CD4-positive, alpha-beta T cell treated with Interleukin-4 for 4 hours (primary cell): ENCODE data around the gene TAF6.
A peak's percentile ranks its signal among the peaks of the same experiment; 100 is the strongest.

Experiments
- DNase-seq: peaks from one replicate; pipeline ENCODE4 v3.0.0-alpha.2; 2020

The TAF6 gene

DNA sequence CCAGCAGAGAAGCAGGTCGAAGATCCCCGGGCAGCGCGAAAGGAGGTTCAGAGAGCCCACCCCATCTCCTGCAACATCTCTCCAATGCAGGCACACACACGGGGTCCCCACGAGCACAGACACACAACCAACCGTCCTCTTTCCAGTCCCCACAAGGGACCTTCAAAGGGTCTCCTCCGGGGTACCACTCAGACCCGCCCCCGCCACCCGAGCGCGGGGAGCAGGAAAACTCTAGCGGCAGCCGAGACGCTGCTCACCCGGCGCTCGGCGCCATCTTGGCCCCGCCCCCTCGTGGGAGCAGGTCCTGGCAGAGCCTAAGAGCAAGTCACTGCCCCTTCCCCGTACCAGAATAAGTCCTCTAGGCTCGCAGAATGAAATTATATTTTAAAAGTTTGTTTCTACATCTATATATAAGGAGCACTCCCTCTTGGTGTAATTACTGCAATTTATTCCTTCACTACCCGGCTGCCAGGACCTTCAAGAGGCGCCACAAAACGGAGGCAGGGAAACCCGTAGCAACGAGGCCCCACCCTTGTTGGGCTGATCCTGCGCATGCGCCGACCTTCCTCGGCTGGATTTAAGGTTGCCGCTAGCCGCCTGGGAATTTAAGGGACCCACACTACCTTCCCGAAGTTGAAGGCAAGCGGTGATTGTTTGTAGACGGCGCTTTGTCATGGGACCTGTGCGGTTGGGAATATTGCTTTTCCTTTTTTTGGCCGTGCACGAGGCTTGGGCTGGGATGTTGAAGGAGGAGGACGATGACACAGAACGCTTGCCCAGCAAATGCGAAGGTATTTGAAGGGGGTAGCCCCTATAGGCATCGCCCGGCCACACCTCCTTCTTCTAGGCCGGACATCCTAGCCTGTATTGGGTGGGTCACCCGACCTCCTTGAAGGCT, at the start of gene TAF6, which contains the start of gene CNPY4:
TSS of gene TAF6 (minus strand) at position 287 of the 898 bp plus-strand sequence. CDS start 5,149 bp downstream, outside the sequence.
TSS of gene CNPY4 (plus strand) at position 563 of the 898 bp plus-strand sequence. CDS start at position 674, 111 bp downstream.
- DNase-seq, result peak; percentile 96

DNA sequence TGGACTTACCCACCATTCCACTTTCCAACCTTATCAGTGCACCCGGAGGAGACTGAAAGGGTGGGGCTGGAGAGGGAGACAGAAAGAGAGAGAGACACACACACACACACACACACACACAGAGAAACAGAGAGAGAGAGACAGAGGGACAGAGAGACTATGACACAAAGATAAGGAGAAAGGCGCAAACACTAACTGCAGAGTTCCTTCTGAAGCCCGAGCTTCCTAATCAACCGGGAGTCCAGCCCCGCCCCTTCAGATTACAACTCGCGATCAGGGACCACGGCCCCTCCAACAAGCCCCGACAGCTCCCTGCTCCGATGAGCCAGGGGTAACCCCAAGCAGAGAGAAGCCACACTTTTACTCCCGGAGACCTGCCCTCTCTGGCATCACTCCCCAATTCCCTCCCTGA, 48.8 kb upstream of the TAF6 start:
- DNase-seq, result no peak

DNA sequence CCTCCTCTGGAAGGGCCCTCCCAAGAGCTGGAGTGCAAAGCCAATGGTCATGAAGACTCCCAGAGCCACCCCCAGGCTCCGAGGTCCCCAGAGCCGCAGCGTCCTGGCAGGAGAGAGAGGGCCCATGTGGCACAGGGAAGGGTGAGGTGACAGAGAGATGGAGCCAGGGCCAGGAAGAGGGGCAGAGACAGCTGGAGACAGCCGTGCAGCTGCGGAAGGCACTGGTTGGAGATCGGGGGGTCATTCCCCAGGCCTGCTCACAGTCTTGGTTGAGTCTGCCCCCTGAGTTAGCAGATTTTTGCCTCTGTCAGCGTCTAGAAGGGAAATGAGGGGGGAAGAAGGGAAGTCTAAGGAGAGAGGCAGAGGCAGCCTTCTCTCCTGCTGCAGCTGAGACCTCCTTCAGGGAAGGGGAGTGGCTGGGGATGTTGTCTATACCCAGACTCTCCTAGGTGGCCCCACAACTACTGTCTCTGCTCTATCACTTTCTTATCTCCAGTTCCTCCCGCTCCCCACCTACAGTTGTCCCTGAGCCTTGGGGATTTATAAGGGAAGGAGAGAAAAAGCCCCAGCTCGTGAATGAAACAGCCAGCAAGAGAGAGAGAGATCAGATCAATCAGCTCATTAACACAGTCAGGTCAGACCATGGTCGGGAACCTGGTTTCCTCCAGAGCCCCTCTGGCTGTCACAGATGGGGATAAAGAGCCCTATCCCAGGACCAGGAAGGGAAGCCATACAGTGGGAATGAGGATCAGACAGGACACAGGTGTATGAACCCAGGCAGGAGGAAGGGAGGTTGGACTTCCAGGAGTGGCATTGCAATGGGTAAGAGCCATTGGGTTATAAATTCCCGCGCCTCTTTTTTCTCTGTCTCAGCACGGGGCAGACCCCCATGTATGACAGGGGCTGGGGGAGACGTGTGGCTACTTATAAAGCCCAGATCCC, 48.1 kb upstream of the TAF6 start:
- DNase-seq, result no peak

DNA sequence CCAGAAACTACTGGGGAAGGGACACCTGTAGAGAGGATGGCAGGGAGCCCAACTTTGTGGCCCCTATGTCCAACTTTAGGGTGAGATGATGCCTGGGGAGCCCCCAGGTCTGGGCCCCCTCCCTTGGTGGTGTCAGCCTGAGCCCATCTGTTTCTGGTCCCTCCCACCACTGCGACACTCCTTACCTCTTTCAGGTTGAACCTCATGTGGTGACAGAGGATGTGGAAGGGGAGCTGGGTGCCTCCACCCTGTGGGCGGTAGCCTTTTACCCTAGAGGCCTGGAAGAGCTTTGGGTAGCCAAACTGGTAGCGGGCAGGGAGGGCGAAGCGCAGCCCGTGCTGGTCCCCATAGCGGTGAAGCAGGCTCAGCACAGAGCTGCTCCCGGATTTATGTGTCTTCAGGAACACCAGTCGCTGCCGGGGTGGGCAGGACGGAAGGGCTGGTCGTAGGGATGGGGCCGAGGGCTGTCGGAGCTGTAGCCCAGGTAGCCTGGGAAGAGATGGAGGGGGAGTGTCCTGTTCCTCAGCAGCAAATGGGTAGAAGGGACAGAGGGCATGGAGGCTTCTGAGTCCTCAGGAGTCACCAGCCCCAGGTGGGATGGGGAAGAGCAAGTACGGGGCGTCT, 47.3 kb upstream of the TAF6 start:
- DNase-seq, result peak; percentile 42

DNA sequence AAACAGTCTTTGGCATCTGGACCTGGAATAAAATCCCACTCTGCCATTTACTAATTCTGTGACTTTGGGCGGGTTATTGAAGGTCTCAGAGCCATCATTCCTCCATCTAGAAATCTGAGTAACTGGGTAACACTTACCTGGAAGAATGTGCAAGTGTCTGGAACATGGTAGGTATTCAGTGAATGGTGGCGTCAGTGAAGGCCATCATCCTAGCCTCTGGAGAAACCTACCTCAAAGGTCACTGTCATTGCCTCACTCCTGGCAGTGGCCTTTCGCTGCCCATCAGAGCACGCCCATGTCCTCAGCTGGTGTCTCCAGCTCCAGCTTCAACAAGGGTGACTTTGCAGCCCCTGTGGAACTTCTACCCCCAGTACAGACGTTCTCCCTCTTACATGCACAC, 44.7 kb upstream of the TAF6 start:
- no peak for DNase-seq

DNA sequence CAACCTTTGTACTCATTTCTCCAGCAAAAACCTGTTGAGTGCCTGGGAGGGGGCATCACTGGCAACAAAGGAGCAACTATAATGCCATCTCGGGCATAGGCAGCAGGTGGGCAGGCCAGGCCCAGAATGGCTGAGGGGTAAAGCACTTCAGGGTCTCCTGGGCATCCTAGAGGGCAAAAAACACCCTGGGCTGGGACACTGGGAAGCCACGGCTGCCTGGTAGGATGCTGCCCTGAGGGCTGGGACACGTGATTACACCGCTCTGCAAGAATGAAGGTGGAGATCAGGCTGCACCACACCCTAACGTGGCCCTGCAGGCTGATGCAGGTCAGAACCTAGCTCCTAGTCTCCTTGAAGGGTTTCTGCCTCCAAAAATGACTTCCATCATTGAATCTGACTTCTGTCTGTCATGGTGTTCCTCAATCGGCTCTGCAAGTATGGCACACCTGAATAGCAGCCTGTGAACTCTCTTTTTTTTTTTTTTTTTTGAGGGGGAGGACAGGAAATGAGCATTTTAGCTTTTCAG, 43.9 kb upstream of the TAF6 start:
- DNase-seq, result no peak

DNA sequence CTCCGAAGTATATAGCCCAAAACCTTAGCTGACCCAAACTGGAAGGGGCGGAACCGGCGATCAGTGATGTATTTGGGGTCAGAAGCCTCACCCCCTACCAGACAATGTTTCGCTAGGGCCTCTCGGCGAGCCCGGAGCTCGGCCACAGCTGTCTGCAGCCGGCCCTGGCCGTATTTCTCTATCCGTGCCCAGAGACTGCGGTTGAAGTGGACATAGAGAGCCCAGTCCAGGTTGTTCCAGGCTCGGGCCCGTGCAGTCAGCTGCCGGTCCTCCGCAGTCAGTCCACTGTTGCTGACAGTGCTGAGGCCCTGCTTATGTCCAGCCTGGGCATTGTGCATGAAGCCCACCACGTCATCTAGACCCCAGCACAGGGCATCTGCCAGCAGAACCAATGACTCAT, 40.9 kb upstream of the TAF6 start:
- DNase-seq, result no peak

DNA sequence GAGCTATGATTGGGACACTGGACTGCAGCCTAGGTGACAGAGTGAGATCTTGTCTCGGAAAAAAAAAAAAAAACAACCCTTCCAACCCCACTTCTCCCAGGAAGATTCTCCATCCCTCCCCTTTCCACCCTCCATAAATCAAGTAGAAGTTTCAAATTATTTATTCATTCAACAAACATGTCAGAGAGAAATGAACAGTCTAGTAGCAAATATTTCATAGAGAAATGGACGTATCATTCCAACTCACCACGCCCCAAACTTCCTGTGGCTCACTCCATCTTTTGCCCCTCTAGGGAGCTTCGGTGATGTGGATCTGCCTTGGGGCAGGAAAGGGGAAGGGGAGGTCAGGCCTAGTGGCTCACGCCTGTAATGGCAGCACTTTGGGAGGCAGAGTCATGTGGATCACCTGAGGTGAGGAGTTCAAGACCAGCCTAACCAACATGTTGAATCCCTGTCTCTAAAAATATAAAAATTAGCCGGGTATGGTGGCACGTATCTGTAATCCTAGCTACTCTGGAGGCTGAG, 40.0 kb upstream of the TAF6 start:
- no peak for DNase-seq

DNA sequence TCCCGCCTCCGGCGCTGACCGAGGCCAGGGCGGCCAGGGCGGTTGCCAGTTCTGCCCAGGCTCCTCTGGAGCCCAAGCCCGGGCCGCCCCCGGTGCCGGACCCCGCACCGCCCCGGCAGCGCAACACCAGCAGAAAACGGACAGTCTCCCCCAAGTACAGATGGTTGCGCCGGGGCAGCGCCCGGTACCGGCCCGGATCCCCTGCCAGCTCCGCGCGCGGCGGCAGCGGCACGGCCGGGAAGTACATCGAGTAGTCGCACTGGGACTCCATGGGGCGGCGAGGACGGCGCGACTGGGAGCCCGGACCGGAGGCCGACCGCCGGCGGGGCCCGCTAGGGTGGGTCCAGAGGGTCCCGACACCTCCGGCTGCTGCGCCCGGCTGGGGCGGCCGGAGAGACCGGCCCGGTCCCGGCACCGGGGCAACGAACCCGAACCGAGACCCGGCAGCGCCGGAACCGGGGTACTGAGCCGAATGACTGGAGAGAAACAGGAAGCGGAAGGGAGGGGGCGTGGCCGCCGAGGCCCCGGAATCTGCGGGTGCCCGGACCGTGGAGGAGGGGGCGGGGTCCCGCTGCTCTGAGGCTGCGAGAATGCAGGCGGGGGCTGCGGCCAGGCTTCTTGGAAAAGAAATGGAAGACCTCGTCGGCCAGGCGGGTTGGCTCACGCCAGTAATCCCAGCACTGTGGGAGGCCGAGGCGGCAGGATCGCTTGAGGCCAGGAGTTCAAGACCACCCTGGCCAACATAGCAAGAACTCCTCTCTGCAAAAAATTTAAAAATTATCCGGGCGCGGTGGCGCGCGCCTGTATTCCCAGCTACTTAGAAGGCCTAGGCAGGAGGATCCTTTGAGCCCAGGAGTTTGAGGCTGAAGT, 39.3 kb upstream of the TAF6 start, which contains the start of gene TRAPPC14:
TSS of gene TRAPPC14 (minus strand) at position 495 of the 870 bp plus-strand sequence. CDS start at position 271, 224 bp downstream.
- DNase-seq, result peak; percentile 80

DNA sequence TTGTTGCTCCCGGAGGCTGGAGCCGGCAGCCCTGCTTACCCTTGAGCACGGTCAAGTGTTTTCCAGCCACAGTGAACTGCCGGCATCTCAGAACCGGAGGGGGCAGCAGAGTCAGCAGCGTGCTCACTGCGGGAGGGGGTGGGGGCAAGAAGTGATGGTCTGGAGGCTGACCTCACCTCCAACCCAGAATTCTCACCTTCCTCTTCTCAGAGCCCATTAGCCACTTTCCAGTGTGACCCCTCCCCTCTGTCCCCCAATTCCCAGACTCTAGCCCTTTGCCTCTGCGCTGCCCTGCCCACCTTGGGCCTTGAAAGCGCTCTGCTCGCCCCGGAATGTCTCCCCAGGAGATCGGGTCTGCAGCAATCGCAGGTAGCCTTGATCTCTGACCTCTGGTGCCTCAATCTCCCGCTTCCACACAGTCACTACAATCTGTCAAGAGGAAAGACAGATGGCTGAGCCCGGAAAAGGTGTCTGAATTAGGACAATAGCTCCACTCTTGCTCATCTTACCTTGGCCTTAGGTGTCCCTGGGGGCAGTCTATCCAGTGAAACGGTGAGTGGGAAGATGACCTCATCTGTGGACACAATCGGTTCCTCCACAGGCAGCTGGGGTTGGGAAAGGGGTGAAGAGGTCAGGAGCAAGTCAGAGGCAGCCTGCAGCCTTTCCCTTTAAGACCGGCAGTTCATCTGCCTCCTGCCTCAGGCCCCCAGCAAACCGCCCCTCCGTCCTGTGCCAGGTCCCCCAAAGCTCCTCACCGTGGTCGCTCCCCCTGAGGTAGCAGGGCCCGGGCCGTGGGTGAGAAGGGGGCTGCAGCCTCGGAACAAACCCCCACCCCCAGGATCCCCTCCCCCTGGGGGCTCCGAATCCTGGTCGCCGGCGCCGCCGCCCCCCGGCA, 38.4 kb upstream of the TAF6 start:
- no peak for DNase-seq

DNA sequence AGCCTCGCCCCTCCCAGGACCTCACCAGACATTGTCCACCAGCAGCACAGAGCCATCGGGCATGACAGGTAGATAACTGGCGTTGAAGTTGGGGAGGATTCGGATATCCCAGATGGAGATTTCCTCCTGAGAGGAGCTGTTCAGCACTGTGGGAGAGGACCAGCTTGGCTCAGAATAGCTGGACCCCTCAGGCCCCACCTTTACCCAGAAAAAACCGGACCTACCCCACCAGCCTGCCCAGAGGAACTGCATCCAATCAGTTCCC, 37.8 kb upstream of the TAF6 start:
- no peak for DNase-seq

DNA sequence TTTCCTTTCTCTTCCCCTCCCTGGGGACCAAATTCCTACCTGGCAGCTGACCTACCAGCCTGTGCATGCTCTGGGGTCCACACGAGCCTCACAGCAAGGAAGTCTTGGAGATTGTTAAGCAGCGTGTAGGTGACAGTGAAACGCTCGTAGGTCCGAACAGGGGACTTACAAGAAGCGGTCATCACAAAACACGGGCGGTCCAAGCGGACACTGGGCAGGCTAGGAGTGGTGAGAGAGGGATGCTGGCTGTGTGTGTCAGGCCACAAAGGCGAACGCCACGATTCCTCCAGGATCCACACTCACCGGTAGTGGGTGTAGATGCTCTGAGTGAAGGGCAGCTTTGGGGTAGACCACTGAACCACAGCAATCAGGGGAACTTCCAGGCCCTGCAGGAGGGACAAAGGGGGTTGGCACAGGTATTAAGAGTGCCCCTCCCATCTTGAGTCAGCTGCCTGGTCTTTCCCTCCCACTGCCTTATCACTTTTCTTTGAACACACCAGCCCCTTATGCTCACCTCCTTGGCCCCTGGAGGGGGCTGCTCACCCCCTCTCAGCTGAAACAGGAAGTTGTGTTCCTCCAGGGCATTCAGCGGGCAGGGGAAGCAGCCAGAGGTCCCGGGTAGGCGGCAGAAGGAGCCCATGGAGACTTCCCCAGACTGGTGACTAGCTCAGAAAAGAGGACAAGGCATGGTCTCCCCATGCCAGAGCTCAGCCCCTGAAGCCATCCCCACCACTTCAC, 37.3 kb upstream of the TAF6 start:
- peak; percentile 35 for DNase-seq

DNA sequence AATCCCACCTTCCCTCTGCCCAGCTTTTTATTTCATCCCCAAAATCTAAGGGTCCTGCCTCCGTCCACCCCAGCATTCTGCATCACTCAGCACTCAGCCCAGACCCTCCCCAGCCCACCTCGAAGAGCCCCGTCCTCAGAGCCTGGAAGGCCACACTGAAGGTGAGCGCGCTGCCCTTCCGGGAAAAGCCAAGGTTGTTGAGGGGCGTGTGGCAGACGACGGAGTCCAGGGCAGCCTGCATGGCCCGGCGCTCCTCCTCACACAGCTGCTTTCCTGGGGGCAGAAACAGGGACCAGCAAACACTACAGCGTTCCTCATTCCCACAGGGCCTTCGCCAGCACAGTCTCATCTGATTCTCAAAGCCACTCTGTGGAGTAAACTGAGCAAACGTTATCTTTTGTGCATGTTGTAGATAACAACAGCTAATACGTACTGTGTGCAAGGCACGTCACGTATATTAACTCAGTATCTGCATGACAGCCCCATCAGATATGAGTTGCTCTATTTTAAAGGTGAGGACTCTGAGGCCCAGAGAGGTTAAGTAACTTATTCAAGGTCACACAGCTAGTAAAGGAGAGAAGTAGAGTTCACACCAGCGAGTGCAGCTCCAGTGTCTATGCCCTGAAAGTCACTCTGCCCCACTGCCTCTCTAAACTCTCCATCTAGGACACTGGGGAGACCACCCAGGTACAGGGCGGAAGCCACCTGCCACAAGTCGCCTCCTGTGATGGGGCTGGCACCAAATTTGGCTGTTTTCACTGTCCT, 36.6 kb upstream of the TAF6 start:
- DNase-seq, result no peak

DNA sequence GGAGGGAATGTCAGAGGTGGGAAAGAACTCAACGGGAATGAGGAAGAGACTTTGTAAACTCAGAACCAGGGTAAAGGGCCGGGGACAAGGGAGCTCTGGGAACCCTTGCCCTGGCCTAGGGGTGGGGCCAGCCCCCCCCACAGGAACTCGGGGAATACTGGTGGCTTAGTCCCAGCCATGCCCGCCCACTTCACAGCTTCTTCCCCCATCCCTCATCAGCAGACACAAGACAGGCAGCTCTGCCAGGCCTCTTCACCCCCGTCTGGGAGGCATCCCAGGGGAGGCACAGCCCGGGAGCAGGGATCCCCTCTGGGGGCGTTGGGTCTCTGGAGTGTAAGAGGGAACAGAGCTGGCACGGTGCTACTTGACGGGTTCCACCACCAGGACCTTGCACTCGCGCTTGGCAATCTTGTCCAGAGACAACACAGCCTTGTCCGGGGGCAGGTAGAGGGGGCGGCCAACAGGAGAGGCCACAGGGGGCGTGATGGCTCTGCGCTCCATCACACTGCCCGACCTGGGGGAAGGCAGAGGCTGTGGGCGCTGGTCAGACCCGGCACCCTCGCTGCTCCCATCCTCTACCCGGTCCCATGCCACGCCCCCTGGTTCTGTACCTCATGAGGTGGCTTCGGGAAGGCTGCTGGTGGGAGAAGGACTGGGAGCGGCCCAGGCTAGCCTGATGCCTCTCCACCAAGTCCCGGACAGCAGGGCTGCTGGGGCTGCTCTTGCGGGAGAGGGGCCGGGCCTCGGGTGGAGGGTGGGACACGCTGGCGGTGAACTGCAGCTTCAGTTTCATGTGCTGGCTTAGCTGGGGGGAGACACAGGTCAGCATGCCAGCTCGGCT, 35.7 kb upstream of the TAF6 start:
- DNase-seq, result no peak

DNA sequence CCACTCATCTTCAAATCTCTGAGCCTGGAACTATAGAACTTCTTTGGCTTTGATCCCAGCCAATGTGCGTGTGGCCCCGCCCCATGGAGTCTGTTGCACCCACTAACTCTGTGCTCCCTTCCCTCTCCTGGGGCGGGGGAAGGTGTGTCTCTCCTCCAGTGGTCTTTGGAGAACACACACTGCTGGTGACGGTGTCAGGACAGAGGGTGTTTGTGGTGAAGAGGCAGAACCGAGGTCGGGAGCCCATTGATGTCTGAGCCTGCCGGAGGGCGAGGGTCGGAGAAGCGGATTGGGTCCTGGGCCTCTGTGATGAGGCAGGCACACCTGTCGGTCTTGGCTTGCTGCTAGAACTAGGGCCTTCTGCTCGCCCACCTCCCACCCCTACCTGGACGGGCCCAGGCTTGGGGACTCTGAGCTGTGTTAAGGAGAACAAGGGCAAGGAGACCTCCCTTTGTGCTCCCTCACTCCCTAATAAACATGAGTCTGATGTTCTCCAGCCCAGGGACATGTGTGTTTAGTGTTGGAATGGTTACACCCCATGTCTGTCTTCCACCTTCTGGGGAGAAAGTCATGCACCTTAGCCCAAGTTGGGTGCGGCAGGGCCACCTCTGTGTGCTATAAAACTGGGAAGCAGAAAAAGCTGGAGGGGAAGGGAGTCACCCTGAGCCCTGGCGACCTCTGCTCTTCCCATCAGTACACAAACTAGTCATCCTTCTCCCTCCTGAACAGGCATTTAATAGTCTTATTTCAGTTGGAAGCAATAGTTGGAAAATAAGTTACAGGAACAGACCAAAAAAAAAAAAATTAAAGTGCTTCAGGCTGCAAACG, 34.8 kb upstream of the TAF6 start:
- DNase-seq, result no peak

DNA sequence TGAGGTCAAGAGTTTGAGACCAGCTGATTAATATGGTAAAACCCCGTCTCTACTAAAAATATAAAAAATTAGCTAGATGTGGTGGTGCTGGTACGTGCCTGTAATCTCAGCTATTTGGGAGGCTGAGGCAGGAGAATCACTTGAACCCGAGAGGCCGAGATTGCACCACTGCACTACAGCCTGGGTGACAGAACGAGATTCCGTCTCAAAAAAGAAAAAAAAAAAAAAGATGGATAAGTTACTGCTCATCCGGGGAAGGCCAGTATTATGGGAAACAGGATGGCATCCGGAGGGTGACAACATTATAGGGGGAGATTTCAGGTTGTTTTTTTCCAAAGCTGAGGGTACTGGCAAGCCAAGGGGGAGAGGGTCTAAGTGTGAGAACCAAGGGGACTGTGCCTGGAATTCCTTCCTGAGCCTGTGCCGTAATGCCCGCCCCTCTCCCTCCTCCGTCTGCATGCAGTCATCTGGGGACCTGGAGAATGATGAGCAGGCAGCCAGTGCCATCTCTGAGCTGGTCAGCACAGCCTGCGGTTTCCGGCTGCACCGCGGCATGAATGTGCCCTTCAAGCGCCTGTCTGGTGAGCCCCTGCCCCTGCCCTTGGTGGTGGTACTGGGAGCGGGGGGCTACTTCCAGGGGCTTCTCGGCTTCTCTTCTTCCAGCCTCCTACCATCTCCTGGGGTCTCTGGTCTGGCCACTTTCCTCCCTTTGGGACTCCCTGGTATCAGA, 33.9 kb upstream of the TAF6 start:
- DNase-seq, result no peak
